GM23338 (cell line): ENCODE data around the gene SLC13A5. TPM values are rescaled to one million over a fixed set of nuclear protein-coding genes. Genes with fewer than 3 reads are reported as not detected.

ENCODE experiments used
- ATAC-seq: fragments of 200-7000 bp; cut with Tn5 transposase; 3 replicates; pipeline ENCODE4 v1.9.1; 2020
- DNase-seq: peaks from one replicate; pipeline ENCODE4 v3.0.0-alpha.2; 2015; ENCODE audit warnings: low spot score
- H2AFZ ChIP-seq: fragments of 200-600 bp; sonication (generic); 2 replicates; pipeline ENCODE4 v1.8.0; 2016; ENCODE audit warnings: antibody characterized with exemption, mild to moderate bottlenecking, moderate library complexity
- H3F3A ChIP-seq: fragments of 200-600 bp; sonication (generic); replicated peaks from 2 replicates; pipeline ENCODE4 v1.8.0; 2017; ENCODE audit warnings: antibody characterized with exemption, mixed run types, low read depth
- H3K27ac ChIP-seq: fragments of 200-600 bp; sonication (generic); 2 replicates; pipeline ENCODE4 v1.6.1; 2016; ENCODE audit warnings: low read depth
- H3K27me3 ChIP-seq: fragments of 200-600 bp; sonication (generic); 2 replicates; pipeline ENCODE4 v1.8.0; 2016; ENCODE audit warnings: mild to moderate bottlenecking, mixed run types, moderate library complexity; ENCODE audit not compliant: insufficient read depth
- H3K36me3 ChIP-seq: fragments of 200-600 bp; sonication (generic); 2 replicates; pipeline ENCODE4 v1.8.0; 2016; ENCODE audit warnings: mild to moderate bottlenecking; ENCODE audit not compliant: insufficient read depth
- H3K4me1 ChIP-seq: fragments of 200-600 bp; sonication (generic); 2 replicates; pipeline ENCODE4 v1.8.0; 2016; ENCODE audit warnings: mild to moderate bottlenecking, moderate library complexity; ENCODE audit not compliant: insufficient read depth
- H3K4me2 ChIP-seq: fragments of 200-600 bp; sonication (generic); 2 replicates; pipeline ENCODE4 v1.7.1; 2017; ENCODE audit warnings: mixed run types
- H3K4me3 ChIP-seq: fragments of 200-600 bp; sonication (generic); 2 replicates; pipeline ENCODE4 v1.6.1; 2016; ENCODE audit warnings: mixed run types
- H3K79me2 ChIP-seq: fragments of 200-600 bp; sonication (generic); replicated peaks from 2 replicates; pipeline ENCODE4 v1.8.0; 2017; ENCODE audit warnings: mild to moderate bottlenecking; ENCODE audit not compliant: insufficient read depth
- H3K9me2 ChIP-seq: fragments of 200-600 bp; sonication (generic); 2 replicates; pipeline ENCODE4 v1.8.0; 2017; ENCODE audit not compliant: insufficient read depth
- H4K20me1 ChIP-seq: fragments of 200-600 bp; sonication (generic); replicated peaks from 2 replicates; pipeline ENCODE4 v1.8.0; 2017; ENCODE audit warnings: mild to moderate bottlenecking; ENCODE audit not compliant: insufficient read depth
- H3K27ac Mint-ChIP-seq: 2 replicates; pipeline ENCODE4 v1.8.0; 2020; ENCODE audit warnings: inconsistent platforms, mild to moderate bottlenecking, moderate library complexity, mixed read lengths
- H3K27me3 Mint-ChIP-seq: 3 replicates; pipeline ENCODE4 v1.8.0; 2022; ENCODE audit warnings: low read depth, mild to moderate bottlenecking, moderate library complexity, mixed read lengths, inconsistent platforms; ENCODE audit not compliant: insufficient read depth, poor library complexity
- H3K36me3 Mint-ChIP-seq: 3 replicates; pipeline ENCODE4 v1.8.0; 2021; ENCODE audit warnings: low read depth, mild to moderate bottlenecking, inconsistent platforms, moderate library complexity, mixed read lengths
- H3K4me1 Mint-ChIP-seq: 3 replicates; pipeline ENCODE4 v1.8.0; 2020; ENCODE audit warnings: mild to moderate bottlenecking, inconsistent platforms, mixed read lengths
- H3K4me3 Mint-ChIP-seq: 3 replicates; pipeline ENCODE4 v1.8.0; 2021; ENCODE audit warnings: moderate library complexity, mild to moderate bottlenecking, inconsistent platforms, mixed read lengths
- H3K9me3 Mint-ChIP-seq: 3 replicates; pipeline ENCODE4 v1.8.0; 2020; ENCODE audit warnings: moderate library complexity, mild to moderate bottlenecking, inconsistent platforms, mixed read lengths
- CREB1 ChIP-seq: fragments of 250-450 bp; sonication (Bioruptor Pico); IDR thresholded peaks from 2 replicates; pipeline ENCODE4 v1.5.0; 2020; ENCODE audit warnings: low read depth, mild to moderate bottlenecking, moderate library complexity
- ETS1 ChIP-seq: IDR thresholded peaks from 2 replicates; pipeline ENCODE4 v1.6.1; 2016; ENCODE audit warnings: antibody characterized with exemption
- JUNB ChIP-seq: IDR thresholded peaks from one replicate; pipeline ENCODE4 v1.6.1; 2016; ENCODE audit warnings: antibody characterized with exemption; ENCODE audit not compliant: unreplicated experiment
- NANOG ChIP-seq: IDR thresholded peaks from 2 replicates; pipeline ENCODE4 v1.6.1; 2016; ENCODE audit warnings: antibody characterized with exemption, borderline replicate concordance
- STAT1 ChIP-seq: IDR thresholded peaks from one replicate; pipeline ENCODE4 v1.6.1; 2016; ENCODE audit warnings: antibody characterized with exemption; ENCODE audit not compliant: unreplicated experiment
- ZNF114 ChIP-seq: fragments of 250-450 bp; sonication (Bioruptor Pico); IDR thresholded peaks from 2 replicates; pipeline ENCODE4 v1.5.0; 2020; ENCODE audit warnings: mild to moderate bottlenecking, moderate library complexity
- ZNF331 ChIP-seq: fragments of 250-450 bp; sonication (Bioruptor Pico); IDR thresholded peaks from 2 replicates; pipeline ENCODE4 v1.5.0; 2020; ENCODE audit warnings: low read depth, mild to moderate bottlenecking, moderate library complexity
- polyA plus RNA-seq: library from polyadenylated mRNA; unstranded; fragments of >200 nt; fragmentation: Nextera tagmentation; extraction: Ambion mirVana; gene quantifications from 2 replicates; pipeline ENCODE4 v1.2.1, GENCODE V29; 2016
- total RNA-seq: library from RNA; depleted of rRNA; stranded (reverse); fragments of >200 nt; shearing (Covaris generic); gene quantifications from 2 replicates; pipeline ENCODE4 v1.2.3, GENCODE V29; 2014
- TF ChIP-seq, protein P1 (sequence below), 2 experiments: fragments of 200-600 bp in 1 of 2; sonication (generic) in 1 of 2; conservative IDR thresholded peaks; 2 replicates each; pipeline versions ENCODE4 v1.5.1 to v1.6.1; 2016 to 2017; ENCODE audit warnings: antibody characterized with exemption in 2 of 2, low read depth in 2 of 2, mild to moderate bottlenecking in 2 of 2, moderate library complexity in 1 of 2

The SLC13A5 gene
- total and polyA plus RNA-seq, 2 experiments from 2014 or later = 1.2 to 2.3 TPM

GRCh38 chr17:6643451-6644125, 69.6 kb downstream of the SLC13A5 start:
- H3K36me3 Mint-ChIP-seq = peaks cover 37% of the 10 kb centered on the region
- Histone ChIP-seq H3K4me1 (peaks cover 12% of the 10 kb centered on the region), H3K27ac (no peak overlapping the region), H3K27me3 (no peaks in the 10 kb centered on the region), H3K79me2 (peaks cover 65% of the 10 kb centered on the region), H2AFZ (no peak overlapping the region), H3K4me3 (no peak overlapping the region), H3K9me2 (no peaks in the 10 kb centered on the region), H3K4me2 (no peak overlapping the region), H3F3A (peaks cover 12% of the 10 kb centered on the region; the same call in 1 of the 2 replicates), H4K20me1 (peaks cover 26% of the 10 kb centered on the region), H3K36me3 (peaks cover 14% of the 10 kb centered on the region; the same call in 1 of the 2 replicates)
- TF ChIP-seq STAT1 = no peak
- no peak for TF ChIP-seq ETS1
- TF ChIP-seq CREB1 (CRISPR knock-in tag) = no peak
- TF ChIP-seq NANOG = no peak
- TF ChIP-seq, protein P1, sequence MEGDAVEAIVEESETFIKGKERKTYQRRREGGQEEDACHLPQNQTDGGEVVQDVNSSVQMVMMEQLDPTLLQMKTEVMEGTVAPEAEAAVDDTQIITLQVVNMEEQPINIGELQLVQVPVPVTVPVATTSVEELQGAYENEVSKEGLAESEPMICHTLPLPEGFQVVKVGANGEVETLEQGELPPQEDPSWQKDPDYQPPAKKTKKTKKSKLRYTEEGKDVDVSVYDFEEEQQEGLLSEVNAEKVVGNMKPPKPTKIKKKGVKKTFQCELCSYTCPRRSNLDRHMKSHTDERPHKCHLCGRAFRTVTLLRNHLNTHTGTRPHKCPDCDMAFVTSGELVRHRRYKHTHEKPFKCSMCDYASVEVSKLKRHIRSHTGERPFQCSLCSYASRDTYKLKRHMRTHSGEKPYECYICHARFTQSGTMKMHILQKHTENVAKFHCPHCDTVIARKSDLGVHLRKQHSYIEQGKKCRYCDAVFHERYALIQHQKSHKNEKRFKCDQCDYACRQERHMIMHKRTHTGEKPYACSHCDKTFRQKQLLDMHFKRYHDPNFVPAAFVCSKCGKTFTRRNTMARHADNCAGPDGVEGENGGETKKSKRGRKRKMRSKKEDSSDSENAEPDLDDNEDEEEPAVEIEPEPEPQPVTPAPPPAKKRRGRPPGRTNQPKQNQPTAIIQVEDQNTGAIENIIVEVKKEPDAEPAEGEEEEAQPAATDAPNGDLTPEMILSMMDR (conservative IDR thresholded peaks at IDR 0.05; ENCODE audit: low read depth in 2 of 2) = no peak
- H3K27me3 Mint-ChIP-seq = peaks cover 9% of the 10 kb centered on the region
- H3K4me3 Mint-ChIP-seq = no peak overlapping the region
- no peak for DNase-seq
- no peaks in the 10 kb centered on the region for H3K9me3 Mint-ChIP-seq
- peaks cover 19% of the 10 kb centered on the region; the same call in 2 of the 3 replicates for H3K4me1 Mint-ChIP-seq
- H3K27ac Mint-ChIP-seq = no peak overlapping the region
- ATAC-seq = no peak

- Mint-ChIP-seq H3K4me1 (peaks cover 19% of the 10 kb centered on the region), H3K9me3 (no peaks in the 10 kb centered on the region), H3K27ac (no peak overlapping the region), H3K36me3 (peaks cover 28% of the 10 kb centered on the region), H3K4me3 (peak overlapping the region; percentile 91), H3K27me3 (peaks cover 13% of the 10 kb centered on the region)
- Histone ChIP-seq H3K4me1 (peaks cover 12% of the 10 kb centered on the region), H3K36me3 (peaks cover 14% of the 10 kb centered on the region; the same call in 1 of the 2 replicates), H3K9me2 (no peaks in the 10 kb centered on the region), H3K4me2 (peak overlapping the region; percentile 98), H3K79me2 (peaks cover 55% of the 10 kb centered on the region), H3K27me3 (no peaks in the 10 kb centered on the region), H2AFZ (no peak overlapping the region), H3K4me3 (no peak overlapping the region; the same call in 1 of the 2 replicates), H4K20me1 (peaks cover 20% of the 10 kb centered on the region), H3K27ac (no peak overlapping the region), H3F3A (peaks cover 12% of the 10 kb centered on the region; the same call in 1 of the 2 replicates)
- no peak for TF ChIP-seq ZNF114 (CRISPR knock-in tag)
- TF ChIP-seq CREB1 (CRISPR knock-in tag) = no peak
- no peak for TF ChIP-seq STAT1
- TF ChIP-seq JUNB = no peak
- TF ChIP-seq ZNF331 (CRISPR knock-in tag) = no peak
- TF ChIP-seq, protein P1 (conservative IDR thresholded peaks at IDR 0.05; ENCODE audit: low read depth in 2 of 2) = no peak
- ATAC-seq = no peak
- DNase-seq = no peak
Observed at GRCh38 chr17:6642592-6642991, 70.6 kb downstream of the SLC13A5 start.
